Thyroid gland (tissue), 4 donors: ENCODE measurements around the gene ABCG1.

Experiments used
- CTCF ChIP-seq, 6 experiments: fragments of 200-600 bp in 3 of 6; fragments of 450-650 bp in 3 of 6; sonication (generic) in 3 of 6; IDR thresholded peaks; one replicate each; pipeline ENCODE4 v1.5.1; 2016 to 2019; ENCODE audit warnings: antibody characterized with exemption in 6 of 6, mild to moderate bottlenecking in 2 of 6, inconsistent platforms in 1 of 6, moderate library complexity in 1 of 6
- POLR2A ChIP-seq, 2 donors: fragments of 450-650 bp; IDR thresholded peaks; one replicate each; pipeline ENCODE4 v1.6.1; 2017; ENCODE audit warnings: antibody characterized with exemption in 2 of 2, mild to moderate bottlenecking in 2 of 2, moderate library complexity in 1 of 2

- TF ChIP-seq CTCF (IDR thresholded peaks at IDR 0.05) (no peak), POLR2A (IDR thresholded peaks at IDR 0.05) (no peak)
Observed at GRCh38 chr21:42279888-42280287, 60.9 kb downstream of the ABCG1 start.
